Measurements from ENCODE around the gene PRICKLE2. TPM values are rescaled to one million over a fixed set of nuclear protein-coding genes. Genes with fewer than 3 reads are reported as not detected.

PRICKLE2 gene
- total and polyA plus RNA-seq, 2 donors (not counting 1 experiment from before 2014, with no cell fraction given): 14.1 to 29.4 TPM

- Histone ChIP-seq H3K36me3 (ENCODE audit: control insufficient read depth, insufficient read depth, low read length) (no peaks in the 10 kb centered on the region), H3K4me1 (ENCODE audit: control insufficient read depth, extremely low read depth, insufficient read depth, low read length) (no peaks in the 10 kb centered on the region), H2AFZ (ENCODE audit: low read length) (no peak overlapping the region), H3K79me2 (ENCODE audit: control insufficient read depth, insufficient read depth, low read length) (no peaks in the 10 kb centered on the region), H3K4me3 (replicated peaks in 1 of 4; ENCODE audit: control extremely low read depth in 1 of 4, insufficient read depth in 1 of 4, low read depth in 3 of 4, low read length in 4 of 4) (no peak overlapping the region), H3K27ac (ENCODE audit: insufficient read depth, low read length) (no peak overlapping the region), H3K4me2 (ENCODE audit: extremely low read depth, insufficient read depth, low read length) (no peak overlapping the region), H3K9me3 (ENCODE audit: control insufficient read depth, insufficient read depth, low read depth, low read length) (no peaks in the 10 kb centered on the region), H3K27me3 (ENCODE audit: control insufficient read depth, insufficient read depth, low read length) (no peaks in the 10 kb centered on the region), H4K20me1 (ENCODE audit: control insufficient read depth, extremely low read depth, insufficient read depth, low read length) (no peaks in the 10 kb centered on the region), H3K9ac (ENCODE audit: insufficient read depth, low read length) (no peak overlapping the region)
- TF ChIP-seq CTCF (conservative IDR thresholded peaks at IDR 0.05 in 1 of 2, IDR thresholded peaks at IDR 0.05 in 1 of 2; ENCODE audit: low read depth in 1 of 2, low read length in 2 of 2) (no peak), EZH2 (IDR thresholded peaks at IDR 0.05; ENCODE audit: low read length, missing control alignments) (no peak)
- no peak for DNase-seq (ENCODE audit: low read depth in 2 of 2)
These were observed 90.4 kb downstream of the PRICKLE2 start for GRCh38 chr3:64134882-64135281.

GRCh38 chr3:64133987-64134386 lies 91.3 kb downstream of the PRICKLE2 start:
- no peaks in the 10 kb centered on the region for H3K36me3 ChIP-seq (ENCODE audit: control insufficient read depth, insufficient read depth, low read length)
- H3K27ac ChIP-seq (ENCODE audit: insufficient read depth, low read length): no peak overlapping the region
- H3K4me3 ChIP-seq (replicated peaks in 1 of 4; ENCODE audit: control extremely low read depth in 1 of 4, insufficient read depth in 1 of 4, low read depth in 3 of 4, low read length in 4 of 4): no peak overlapping the region
- no peak overlapping the region for H3K9ac ChIP-seq (ENCODE audit: insufficient read depth, low read length)
- no peaks in the 10 kb centered on the region for H3K4me1 ChIP-seq (ENCODE audit: control insufficient read depth, extremely low read depth, insufficient read depth, low read length)
- TF ChIP-seq EZH2 (IDR thresholded peaks at IDR 0.05; ENCODE audit: low read length, missing control alignments): no peak
- no peak for TF ChIP-seq CTCF (conservative IDR thresholded peaks at IDR 0.05 in 1 of 2, IDR thresholded peaks at IDR 0.05 in 1 of 2; ENCODE audit: low read depth in 1 of 2, low read length in 2 of 2)
- no peaks in the 10 kb centered on the region for H3K9me3 ChIP-seq (ENCODE audit: control insufficient read depth, insufficient read depth, low read depth, low read length)
- H3K79me2 ChIP-seq (ENCODE audit: control insufficient read depth, insufficient read depth, low read length): no peaks in the 10 kb centered on the region
- DNase-seq (ENCODE audit: low read depth in 2 of 2): no peak
- no peaks in the 10 kb centered on the region for H4K20me1 ChIP-seq (ENCODE audit: control insufficient read depth, extremely low read depth, insufficient read depth, low read length)
- no peak overlapping the region for H2AFZ ChIP-seq (ENCODE audit: low read length)
- no peaks in the 10 kb centered on the region for H3K27me3 ChIP-seq (ENCODE audit: control insufficient read depth, insufficient read depth, low read length)
- H3K4me2 ChIP-seq (ENCODE audit: extremely low read depth, insufficient read depth, low read length): no peak overlapping the region

- no peaks in the 10 kb centered on the region for H3K27me3 ChIP-seq (ENCODE audit: control insufficient read depth, insufficient read depth, low read length)
- no peak overlapping the region for H2AFZ ChIP-seq (ENCODE audit: low read length)
- no peak overlapping the region for H3K4me2 ChIP-seq (ENCODE audit: extremely low read depth, insufficient read depth, low read length)
- no peak overlapping the region for H3K4me3 ChIP-seq (replicated peaks in 1 of 4; ENCODE audit: control extremely low read depth in 1 of 4, insufficient read depth in 1 of 4, low read depth in 3 of 4, low read length in 4 of 4)
- no peak for TF ChIP-seq CTCF (conservative IDR thresholded peaks at IDR 0.05 in 1 of 2, IDR thresholded peaks at IDR 0.05 in 1 of 2; ENCODE audit: low read depth in 1 of 2, low read length in 2 of 2)
- no peak for TF ChIP-seq EZH2 (IDR thresholded peaks at IDR 0.05; ENCODE audit: low read length, missing control alignments)
- no peak overlapping the region for H3K27ac ChIP-seq (ENCODE audit: insufficient read depth, low read length)
- no peaks in the 10 kb centered on the region for H3K79me2 ChIP-seq (ENCODE audit: control insufficient read depth, insufficient read depth, low read length)
- no peaks in the 10 kb centered on the region for H3K9me3 ChIP-seq (ENCODE audit: control insufficient read depth, insufficient read depth, low read depth, low read length)
- no peak for DNase-seq (ENCODE audit: low read depth in 2 of 2)
- H3K4me1 ChIP-seq (ENCODE audit: control insufficient read depth, extremely low read depth, insufficient read depth, low read length): no peaks in the 10 kb centered on the region
- H3K36me3 ChIP-seq (ENCODE audit: control insufficient read depth, insufficient read depth, low read length): no peaks in the 10 kb centered on the region
- H3K9ac ChIP-seq (ENCODE audit: insufficient read depth, low read length): no peak overlapping the region
- no peaks in the 10 kb centered on the region for H4K20me1 ChIP-seq (ENCODE audit: control insufficient read depth, extremely low read depth, insufficient read depth, low read length)
These were observed 92.0 kb downstream of the PRICKLE2 start for GRCh38 chr3:64133272-64133671.
